HUES48 (cell line): ENCODE results near the gene MAP3K19.

ENCODE experiments used
- H3K27ac ChIP-seq: one replicate; pipeline ENCODE4 v1.7.0; 2013; ENCODE audit warnings: low read depth, low read length, inconsistent platforms
- H3K27me3 ChIP-seq: 2 replicates; pipeline ENCODE4 v1.6.1; 2013; ENCODE audit warnings: mild to moderate bottlenecking, low read length; ENCODE audit not compliant: control insufficient read depth, insufficient read depth
- H3K36me3 ChIP-seq: 2 replicates; pipeline ENCODE4 v1.6.1; 2013; ENCODE audit warnings: low read length; ENCODE audit not compliant: control insufficient read depth, insufficient read depth
- H3K4me1 ChIP-seq: 2 replicates; pipeline ENCODE4 v1.6.1; 2013; ENCODE audit warnings: mild to moderate bottlenecking, low read length; ENCODE audit not compliant: control insufficient read depth, insufficient read depth
- H3K4me3 ChIP-seq: 2 replicates; pipeline ENCODE4 v1.5.1; 2013; ENCODE audit warnings: mild to moderate bottlenecking, low read depth, low read length
- H3K9ac ChIP-seq: 2 replicates; pipeline ENCODE4 v1.6.1; 2013; ENCODE audit warnings: mild to moderate bottlenecking, low read depth, low read length, moderate library complexity
- H3K9me3 ChIP-seq: 2 replicates; pipeline ENCODE4 v1.6.1; 2013; ENCODE audit warnings: low read length; ENCODE audit not compliant: control insufficient read depth, insufficient read depth

MAP3K19 gene

DNA sequence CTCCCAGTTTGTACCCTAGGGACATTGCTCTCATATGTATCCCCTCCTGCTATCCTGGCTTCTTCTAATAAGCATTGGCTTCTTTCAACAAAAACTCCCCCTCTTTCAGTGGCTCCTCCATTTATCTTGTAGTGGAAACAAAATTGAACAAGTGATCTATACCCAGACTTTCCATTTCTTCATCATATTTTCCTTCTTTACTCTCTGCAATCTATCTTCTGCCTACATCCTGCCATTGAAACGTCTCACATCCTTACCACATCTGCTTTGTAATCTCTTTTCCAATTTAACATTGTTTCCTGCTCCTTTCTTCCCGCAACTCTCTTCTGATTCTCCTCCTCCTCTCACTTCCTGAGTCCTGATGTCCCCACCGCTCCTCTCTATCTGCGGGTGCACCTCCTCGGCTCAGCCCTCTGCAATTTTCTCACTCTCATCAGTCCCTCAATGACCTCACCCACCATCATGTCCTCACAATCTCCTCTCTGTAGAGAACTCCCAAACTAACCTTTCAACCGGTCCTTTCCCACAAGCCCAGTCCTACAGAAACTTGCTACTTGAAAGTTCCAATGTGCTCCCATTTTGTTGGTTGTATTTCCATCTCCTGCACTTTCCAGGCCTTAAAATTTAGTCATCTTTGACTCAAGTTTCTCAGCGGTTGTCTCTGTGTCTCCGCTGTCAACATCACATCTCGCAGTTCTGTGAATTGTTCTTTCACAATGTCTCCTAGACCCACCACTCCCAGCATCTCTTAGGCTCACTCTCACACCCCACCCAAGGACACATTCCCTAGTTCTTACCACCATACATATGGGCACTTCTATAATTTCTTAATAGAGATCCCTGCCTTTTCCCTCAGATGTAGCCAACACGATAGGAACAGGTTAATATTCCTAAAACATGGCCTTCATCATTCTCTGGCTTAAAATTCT, 24.0 kb downstream of the MAP3K19 start:
- no peaks in the 10 kb centered on the region for H3K9me3 ChIP-seq
- H3K4me1 ChIP-seq = no peaks in the 10 kb centered on the region
- no peak overlapping the region for H3K9ac ChIP-seq
- H3K4me3 ChIP-seq = no peak overlapping the region
- no peaks in the 10 kb centered on the region for H3K36me3 ChIP-seq
- no peak overlapping the region for H3K27ac ChIP-seq
- no peaks in the 10 kb centered on the region for H3K27me3 ChIP-seq

DNA sequence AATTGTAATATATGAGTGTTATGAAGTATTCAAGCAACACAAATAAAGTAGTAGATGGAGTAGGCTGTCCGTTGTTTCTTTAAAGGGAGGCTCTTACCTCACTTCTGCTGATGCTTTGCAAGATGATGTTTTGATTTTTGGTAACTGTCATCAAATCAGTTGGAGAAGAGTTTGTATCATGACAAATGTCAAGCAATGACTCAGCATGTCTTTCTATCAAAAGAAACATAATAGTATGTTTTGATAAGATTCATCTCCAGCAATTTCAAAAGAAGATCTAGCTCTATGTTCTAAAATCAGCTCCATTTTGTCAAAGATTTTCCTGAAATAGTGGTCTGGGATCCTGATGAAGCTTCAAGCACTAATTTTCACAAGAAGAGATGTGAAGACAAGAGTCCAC, 25.6 kb downstream of the MAP3K19 start:
- no peaks in the 10 kb centered on the region for H3K27me3 ChIP-seq
- no peaks in the 10 kb centered on the region for H3K36me3 ChIP-seq
- no peaks in the 10 kb centered on the region for H3K9me3 ChIP-seq
- no peak overlapping the region for H3K4me3 ChIP-seq
- no peak overlapping the region for H3K27ac ChIP-seq
- no peaks in the 10 kb centered on the region for H3K4me1 ChIP-seq
- H3K9ac ChIP-seq = no peak overlapping the region

DNA sequence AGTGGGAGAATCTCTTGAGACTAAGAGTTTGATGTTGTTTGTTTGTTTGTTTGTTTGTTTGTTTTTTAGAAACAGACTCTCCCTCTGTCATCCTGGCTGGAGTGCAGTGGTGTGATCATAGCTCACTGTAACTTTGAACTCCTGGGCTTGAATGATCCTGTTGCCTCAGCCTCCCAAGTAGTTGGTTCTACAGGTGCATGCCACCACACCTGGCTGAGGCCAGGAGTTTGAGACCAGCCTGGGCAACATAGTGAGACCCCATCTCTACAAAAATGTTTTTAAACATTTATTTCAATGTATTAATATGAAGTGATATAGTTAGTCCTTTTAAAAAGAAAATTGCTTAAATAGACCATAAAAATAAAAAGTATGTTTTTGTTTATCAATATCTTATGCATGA, 35.6 kb downstream of the MAP3K19 start:
- H3K4me1 ChIP-seq = no peaks in the 10 kb centered on the region
- H3K27me3 ChIP-seq = no peaks in the 10 kb centered on the region
- no peaks in the 10 kb centered on the region for H3K36me3 ChIP-seq
- H3K4me3 ChIP-seq = no peak overlapping the region
- H3K27ac ChIP-seq = no peak overlapping the region
- no peaks in the 10 kb centered on the region for H3K9me3 ChIP-seq
- no peak overlapping the region for H3K9ac ChIP-seq

DNA sequence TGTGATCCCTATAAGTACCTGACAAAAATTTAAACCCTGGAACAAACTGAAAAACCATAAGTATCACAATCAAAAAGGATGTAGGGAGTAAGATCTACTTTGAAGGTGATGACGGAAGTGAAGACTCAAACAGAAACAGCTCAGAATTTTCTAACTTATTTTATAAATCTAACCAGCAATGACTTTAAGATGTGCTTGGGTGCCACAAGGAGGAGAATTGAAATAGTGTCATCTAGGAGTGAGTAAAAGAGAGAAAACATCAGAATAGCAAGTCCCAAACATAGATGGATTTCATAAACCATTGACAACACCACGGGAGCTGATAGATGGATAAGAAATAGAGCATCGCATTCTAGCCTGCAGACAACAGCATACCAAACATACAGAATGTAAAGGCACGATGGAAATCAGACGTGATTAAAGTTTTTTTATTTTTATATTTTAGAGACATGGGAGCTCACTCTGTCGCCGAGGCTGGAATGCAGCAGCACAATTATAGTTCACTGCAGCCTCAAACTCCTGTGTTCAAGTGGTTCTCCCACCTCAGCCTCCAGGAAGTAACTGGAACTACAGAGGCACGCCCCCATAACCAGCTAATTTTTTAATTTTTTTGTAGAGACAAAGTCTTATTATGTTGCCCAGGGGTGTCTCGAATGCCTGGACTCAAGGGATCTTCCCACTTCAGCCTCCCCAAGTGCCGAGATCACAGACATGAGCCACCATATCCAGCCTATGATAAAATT, 36.9 kb downstream of the MAP3K19 start:
- Histone ChIP-seq H3K9ac (no peak overlapping the region), H3K36me3 (no peaks in the 10 kb centered on the region), H3K27ac (no peak overlapping the region), H3K27me3 (peaks cover 4% of the 10 kb centered on the region; the same call in 1 of the 2 replicates), H3K4me1 (peaks cover 8% of the 10 kb centered on the region), H3K4me3 (no peak overlapping the region), H3K9me3 (no peaks in the 10 kb centered on the region)

DNA sequence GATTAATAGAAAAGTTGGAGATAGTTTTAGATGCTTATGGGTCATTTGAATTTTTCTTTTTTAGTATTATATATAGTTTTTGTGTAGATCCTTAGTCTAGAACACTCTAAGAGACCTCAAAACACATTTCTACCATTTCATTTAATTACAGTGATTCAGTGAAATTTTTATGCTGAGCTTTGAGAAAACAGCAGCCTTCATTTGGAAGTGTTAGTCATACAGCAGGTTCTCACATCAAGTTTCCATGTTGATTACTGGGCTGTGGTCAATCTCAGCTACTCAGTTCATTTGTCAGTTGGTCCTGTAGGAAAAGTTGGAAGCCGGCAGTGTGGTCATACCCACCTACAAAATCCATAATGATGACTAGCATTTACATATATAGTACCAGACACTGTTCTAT, 37.9 kb downstream of the MAP3K19 start:
- no peak overlapping the region for H3K27ac ChIP-seq
- no peak overlapping the region for H3K9ac ChIP-seq
- H3K9me3 ChIP-seq = no peaks in the 10 kb centered on the region
- H3K4me3 ChIP-seq = no peak overlapping the region
- peaks cover 14% of the 10 kb centered on the region for H3K27me3 ChIP-seq
- peaks cover 9% of the 10 kb centered on the region for H3K4me1 ChIP-seq
- no peaks in the 10 kb centered on the region for H3K36me3 ChIP-seq

DNA sequence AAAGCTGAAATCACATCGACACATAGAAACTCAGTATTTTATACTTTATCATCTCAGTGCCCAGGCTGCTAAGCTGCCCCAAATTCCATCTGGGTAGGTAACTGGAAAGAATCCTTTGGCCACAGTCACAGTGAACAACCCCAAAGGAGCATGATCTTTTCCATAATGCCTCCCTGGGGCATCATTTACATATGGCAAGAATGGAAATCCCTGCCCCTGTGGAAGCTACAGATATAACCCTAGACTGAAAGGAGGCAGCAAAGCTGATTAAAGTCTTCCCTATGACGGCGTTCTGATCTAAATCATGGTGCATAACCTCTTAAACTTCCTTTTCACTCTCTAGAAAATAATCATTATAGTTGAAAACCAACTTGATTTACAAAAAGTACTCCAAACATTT, 41.5 kb downstream of the MAP3K19 start:
- Histone ChIP-seq H3K4me1 (peaks cover 9% of the 10 kb centered on the region), H3K36me3 (no peaks in the 10 kb centered on the region), H3K27ac (no peak overlapping the region), H3K9me3 (no peaks in the 10 kb centered on the region), H3K27me3 (peaks cover 15% of the 10 kb centered on the region), H3K4me3 (no peak overlapping the region), H3K9ac (no peak overlapping the region)

DNA sequence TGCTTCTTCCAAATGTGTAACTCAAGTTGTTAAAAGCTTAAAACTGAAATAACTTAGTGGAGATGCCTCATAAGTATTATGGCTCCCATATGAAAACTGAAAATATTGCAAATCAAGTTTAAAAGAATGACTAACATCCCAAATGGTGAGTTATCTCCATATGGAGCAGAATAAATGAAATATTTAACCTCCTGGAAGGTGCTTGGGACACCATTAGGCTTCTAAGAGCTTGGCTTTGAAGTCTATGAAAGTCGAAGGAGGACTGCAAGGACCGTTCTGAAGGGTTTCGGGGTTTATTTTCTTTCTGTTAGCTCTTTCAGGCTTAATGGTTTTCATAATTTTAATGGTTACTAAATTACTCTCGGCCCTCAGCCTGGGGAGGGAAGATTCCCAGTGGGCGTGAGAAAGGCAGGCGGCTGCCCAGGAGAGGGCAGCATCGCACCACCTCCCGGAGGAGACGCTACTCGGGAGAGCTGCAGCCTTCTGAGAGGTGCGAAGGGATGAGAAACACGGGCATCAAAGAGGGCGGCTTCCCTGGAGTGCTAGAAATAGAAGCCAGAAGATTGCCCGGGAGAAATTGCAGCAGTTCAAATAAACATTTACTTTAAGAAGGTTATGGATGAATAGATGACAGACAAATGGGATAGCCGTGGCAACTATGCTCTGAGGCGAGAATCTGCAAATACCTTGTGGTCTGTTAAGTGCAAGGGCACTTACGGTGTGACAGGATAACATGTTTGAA, 43.1 kb downstream of the MAP3K19 start:
- Histone ChIP-seq H3K9ac (no peak overlapping the region), H3K4me3 (no peak overlapping the region), H3K27me3 (peaks cover 15% of the 10 kb centered on the region), H3K36me3 (no peaks in the 10 kb centered on the region), H3K27ac (no peak overlapping the region), H3K9me3 (no peaks in the 10 kb centered on the region), H3K4me1 (peaks cover 9% of the 10 kb centered on the region)

DNA sequence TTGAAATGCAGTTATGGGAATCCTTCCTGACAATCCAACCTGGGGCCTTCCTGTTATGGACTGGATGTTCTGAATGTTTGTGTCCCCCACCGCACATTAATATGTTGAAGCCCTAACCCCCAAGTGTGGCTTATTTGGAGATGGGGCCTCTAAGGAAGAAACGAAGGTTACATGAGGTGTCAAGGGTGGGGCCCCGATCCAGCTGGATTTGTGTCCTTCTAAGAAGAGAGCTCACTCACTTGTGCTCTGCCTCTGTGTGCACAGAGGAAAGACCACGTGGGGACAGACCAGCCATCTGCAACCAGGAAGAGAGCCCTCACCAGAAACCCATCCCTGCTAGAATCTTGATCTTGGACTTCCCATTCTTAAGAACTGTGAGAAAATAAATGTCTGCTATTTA, 44.4 kb downstream of the MAP3K19 start:
- peaks cover 9% of the 10 kb centered on the region for H3K4me1 ChIP-seq
- H3K27me3 ChIP-seq = peaks cover 15% of the 10 kb centered on the region
- no peaks in the 10 kb centered on the region for H3K36me3 ChIP-seq
- H3K4me3 ChIP-seq = no peak overlapping the region
- no peak overlapping the region for H3K27ac ChIP-seq
- no peaks in the 10 kb centered on the region for H3K9me3 ChIP-seq
- no peak overlapping the region for H3K9ac ChIP-seq

DNA sequence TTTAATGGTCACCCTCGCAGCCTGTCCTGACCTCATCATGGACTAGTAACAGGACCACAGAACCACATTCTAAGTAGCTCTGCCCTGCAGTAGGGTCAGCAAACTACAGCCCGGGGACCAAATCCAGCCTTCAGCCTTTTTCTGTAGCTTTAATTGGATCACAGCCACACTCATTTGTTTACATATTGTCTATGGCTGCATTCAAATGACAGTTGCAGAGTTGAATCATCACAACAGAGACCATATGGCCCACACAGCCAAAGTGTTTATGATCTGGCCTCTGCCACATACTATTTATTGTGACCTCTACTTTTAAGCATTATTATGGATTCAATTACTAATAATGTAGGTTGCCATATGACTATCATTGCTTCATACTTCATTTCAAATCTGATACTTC, 47.7 kb downstream of the MAP3K19 start:
- H3K9ac ChIP-seq = no peak overlapping the region
- H3K27ac ChIP-seq = no peak overlapping the region
- H3K4me3 ChIP-seq = no peak overlapping the region
- peaks cover 2% of the 10 kb centered on the region for H3K27me3 ChIP-seq
- H3K9me3 ChIP-seq = no peaks in the 10 kb centered on the region
- no peaks in the 10 kb centered on the region for H3K4me1 ChIP-seq
- no peaks in the 10 kb centered on the region for H3K36me3 ChIP-seq

DNA sequence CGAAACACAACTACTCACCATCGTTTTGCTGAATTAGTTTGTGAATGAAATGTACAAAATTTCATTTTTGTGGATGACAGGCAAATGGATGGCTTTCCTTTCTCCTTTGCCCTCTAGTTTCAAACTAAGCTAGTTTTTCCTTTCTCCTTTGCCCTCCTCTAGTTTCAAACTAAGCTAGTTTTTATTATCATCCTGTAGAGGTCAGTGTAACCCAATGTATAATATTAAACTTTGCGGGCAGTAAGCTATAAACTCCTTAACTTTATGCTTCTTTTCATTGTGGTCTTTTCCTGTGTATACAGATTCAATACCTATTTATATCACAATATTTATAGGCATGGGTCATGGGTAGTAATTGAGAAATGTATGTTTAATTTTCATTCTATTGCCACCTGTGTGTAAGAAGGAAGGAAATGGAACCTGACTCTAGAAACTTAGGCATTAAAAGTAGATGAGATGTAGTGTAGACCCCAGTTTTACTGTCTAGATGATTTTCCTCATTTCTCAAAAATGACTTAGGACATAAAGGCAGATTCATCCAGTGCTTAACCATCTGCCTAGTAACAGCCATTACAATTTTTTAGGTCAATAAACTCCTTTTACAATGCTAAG, 58.1 kb downstream of the MAP3K19 start:
- Histone ChIP-seq H3K9me3 (no peaks in the 10 kb centered on the region), H3K9ac (no peak overlapping the region), H3K4me3 (no peak overlapping the region), H3K4me1 (no peaks in the 10 kb centered on the region), H3K27ac (no peak overlapping the region), H3K27me3 (no peaks in the 10 kb centered on the region; the same call in 1 of the 2 replicates), H3K36me3 (no peaks in the 10 kb centered on the region)
